ENCODE results near the gene TMEM94. TPM values are rescaled to one million over a fixed set of nuclear protein-coding genes. Genes with fewer than 3 reads are reported as not detected.

The TMEM94 gene
- total and polyA plus RNA-seq, 2 of the 13 experiments (the other 11 are each of a cell fraction or from before 2014, with no cell fraction given), result 32.6 to 134 TPM

DNA sequence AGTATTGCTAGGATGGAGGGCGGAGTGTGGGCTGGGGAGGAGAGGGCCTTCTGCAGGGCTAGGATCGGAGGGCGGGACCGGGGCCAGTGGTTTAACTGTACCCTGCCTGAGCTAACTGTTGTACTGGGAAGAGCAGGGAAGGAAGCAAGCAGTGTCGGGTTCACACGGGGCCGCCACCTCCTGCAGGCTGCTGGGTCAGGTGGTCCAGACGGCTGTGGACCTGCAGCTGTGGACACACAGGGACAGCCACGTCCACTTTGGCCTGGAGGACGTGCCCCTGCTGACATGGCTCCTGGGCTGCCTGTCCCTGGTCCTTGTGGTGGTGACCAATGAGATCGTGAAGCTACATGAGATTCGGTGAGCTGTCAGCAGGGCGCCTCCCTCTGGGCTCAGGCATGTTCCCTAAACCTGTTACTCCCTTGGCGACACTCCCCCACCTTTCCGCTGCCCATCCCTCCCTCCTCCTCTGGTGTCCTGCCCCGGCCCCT, 42.3 kb downstream of the TMEM94 start:
- H4K20me1 ChIP-seq (ENCODE audit: insufficient read depth, low read length), result no peaks in the 10 kb centered on the region
- POLR2A ChIA-PET, result interaction anchor here (1.0 kb wide), 1 partner anchor 39 kb away, joined by 3 read pairs; no protein-coding TSS in a partner anchor
- no peak overlapping the region for H3K4me2 ChIP-seq (ENCODE audit: low read depth, low read length)
- no peak overlapping the region for H3K9ac ChIP-seq (ENCODE audit: insufficient read depth, low read depth, low read length)
- no peak; the same call in 2 of the 3 replicates for ATAC-seq
- 84% methylated on average over 12 of the region's 16 CpGs for WGBS (ENCODE audit: low lambda C conversion rate)
- DNase-seq (ENCODE audit: low spot score), result no peak
- no peak overlapping the region for H3K4me3 ChIP-seq (replicated peaks in 1 of 3; ENCODE audit: insufficient read depth in 1 of 3, low read depth in 2 of 3, low read length in 3 of 3)
- BruUV-seq (replicated peaks), result no TSS peak
- H2AFZ ChIP-seq (ENCODE audit: low read length), result no peak overlapping the region
- H3K27me3 ChIP-seq (ENCODE audit: control insufficient read depth in 1 of 2, insufficient read depth in 2 of 2, low read length in 2 of 2), result no peaks in the 10 kb centered on the region
- CTCF ChIA-PET (ENCODE audit: low intra/inter-chr PET ratio, low total read pairs), result no interaction called here
- intact Hi-C loops (cut with micrococcal nuclease; ENCODE audit: unreplicated experiment), result no loop called here
- in situ Hi-C loops (cut with HindIII; ENCODE audit: extremely low pct_ligation_motif_present, low pct_unique_long_range_greater_than_20kb), result no loop called here
- no peaks in the 10 kb centered on the region for H3K79me2 ChIP-seq (ENCODE audit: insufficient read depth, low read length)
- H3K4me1 ChIP-seq (ENCODE audit: insufficient read depth, low read length), result no peaks in the 10 kb centered on the region
- no peaks in the 10 kb centered on the region for H3K9me3 ChIP-seq (ENCODE audit: low read length)
- H3K27ac ChIP-seq (ENCODE audit: extremely low read length, insufficient read depth, low read length), result no peak overlapping the region
- peaks cover 39 to 53% of the 10 kb centered on the region in 2 experiments; a peak in 4 of 5 replicates for H3K36me3 ChIP-seq (replicated peaks in 1 of 2; ENCODE audit: control insufficient read depth in 1 of 2, insufficient read depth in 2 of 2, low read length in 2 of 2)
- no peak for FAIRE-seq
- TF ChIP-seq KDM4B (CRISPR knock-in tag; IDR thresholded peaks at IDR 0.05) (no peak), CTCF (CRISPR knock-in tag; IDR thresholded peaks at IDR 0.05) (peak; percentile 41), TOPORS (CRISPR knock-in tag; IDR thresholded peaks at IDR 0.05) (no peak), FOXM1 (CRISPR knock-in tag; IDR thresholded peaks at IDR 0.05) (no peak), FOXO1 (CRISPR knock-in tag; IDR thresholded peaks at IDR 0.05) (no peak), ZNF530 (CRISPR knock-in tag; IDR thresholded peaks at IDR 0.05; ENCODE audit: low read depth) (no peak), ZNF230 (CRISPR knock-in tag; IDR thresholded peaks at IDR 0.05) (0 out of 2 replicates have a peak, but pooled peaks have one; percentile 28), AGO2 (optimal IDR thresholded peaks at IDR 0.05; ENCODE audit: low read depth, low read length) (peak; percentile 62), SOX6 (IDR thresholded peaks at IDR 0.05) (no peak), SOX6 (CRISPR knock-in tag; IDR thresholded peaks at IDR 0.05) (no peak), HDAC1 (CRISPR knock-in tag; IDR thresholded peaks at IDR 0.05) (no peak), ATM (IDR thresholded peaks at IDR 0.05; ENCODE audit: borderline replicate concordance) (no peak), KAT7 (CRISPR knock-in tag; IDR thresholded peaks at IDR 0.05; ENCODE audit: borderline replicate concordance) (no peak), MTA1 (CRISPR knock-in tag; IDR thresholded peaks at IDR 0.05; ENCODE audit: borderline replicate concordance) (peak; percentile 19; the same call in 1 of the 2 replicates), BORCS8-MEF2B (CRISPR knock-in tag; IDR thresholded peaks at IDR 0.05) (no peak), ZNF382 (CRISPR knock-in tag; IDR thresholded peaks at IDR 0.05; ENCODE audit: borderline replicate concordance) (no peak), ESRRA (CRISPR knock-in tag; IDR thresholded peaks at IDR 0.05; ENCODE audit: low read depth) (no peak), ZSCAN31 (CRISPR knock-in tag; IDR thresholded peaks at IDR 0.05; ENCODE audit: low read depth) (no peak), STAG1 (CRISPR knock-in tag; IDR thresholded peaks at IDR 0.05) (peak; percentile 32; the same call in 1 of the 2 replicates)
- TF ChIP-seq, protein P1, sequence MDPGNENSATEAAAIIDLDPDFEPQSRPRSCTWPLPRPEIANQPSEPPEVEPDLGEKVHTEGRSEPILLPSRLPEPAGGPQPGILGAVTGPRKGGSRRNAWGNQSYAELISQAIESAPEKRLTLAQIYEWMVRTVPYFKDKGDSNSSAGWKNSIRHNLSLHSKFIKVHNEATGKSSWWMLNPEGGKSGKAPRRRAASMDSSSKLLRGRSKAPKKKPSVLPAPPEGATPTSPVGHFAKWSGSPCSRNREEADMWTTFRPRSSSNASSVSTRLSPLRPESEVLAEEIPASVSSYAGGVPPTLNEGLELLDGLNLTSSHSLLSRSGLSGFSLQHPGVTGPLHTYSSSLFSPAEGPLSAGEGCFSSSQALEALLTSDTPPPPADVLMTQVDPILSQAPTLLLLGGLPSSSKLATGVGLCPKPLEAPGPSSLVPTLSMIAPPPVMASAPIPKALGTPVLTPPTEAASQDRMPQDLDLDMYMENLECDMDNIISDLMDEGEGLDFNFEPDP (CRISPR knock-in tag; conservative IDR thresholded peaks at IDR 0.05), result no peak
- TF ChIP-seq, protein P2, sequence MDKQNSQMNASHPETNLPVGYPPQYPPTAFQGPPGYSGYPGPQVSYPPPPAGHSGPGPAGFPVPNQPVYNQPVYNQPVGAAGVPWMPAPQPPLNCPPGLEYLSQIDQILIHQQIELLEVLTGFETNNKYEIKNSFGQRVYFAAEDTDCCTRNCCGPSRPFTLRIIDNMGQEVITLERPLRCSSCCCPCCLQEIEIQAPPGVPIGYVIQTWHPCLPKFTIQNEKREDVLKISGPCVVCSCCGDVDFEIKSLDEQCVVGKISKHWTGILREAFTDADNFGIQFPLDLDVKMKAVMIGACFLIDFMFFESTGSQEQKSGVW (CRISPR knock-in tag; IDR thresholded peaks at IDR 0.05; ENCODE audit: borderline replicate concordance), result no peak

All from HepG2 (cell line).